GM12801 (cell line): ENCODE results near the gene HEXA.

ENCODE experiments used
- TF ChIP-seq, protein P1 (sequence below): IDR thresholded peaks from one replicate; pipeline ENCODE4 v1.5.1; 2011; ENCODE audit warnings: control low read depth; ENCODE audit not compliant: insufficient read length; ENCODE audit errors: extremely low read depth

HEXA gene

DNA sequence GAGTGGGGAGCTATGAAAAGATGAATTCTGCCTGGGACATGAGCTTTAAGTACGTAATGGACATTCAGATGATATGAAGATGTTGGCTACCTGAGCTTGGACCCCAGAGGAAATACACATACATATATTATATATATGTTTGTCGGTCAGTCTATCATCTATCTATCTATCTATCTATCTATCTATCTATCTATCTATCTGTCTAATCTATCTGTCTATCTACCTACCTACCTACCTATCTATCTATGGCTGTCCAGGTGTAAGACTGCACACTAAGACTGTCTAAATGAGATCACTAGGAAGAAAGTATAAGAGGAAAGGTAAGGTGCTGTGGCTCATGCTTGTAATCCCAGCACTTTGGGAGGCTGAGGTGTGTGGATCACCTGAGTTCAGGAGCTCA is 37.7 kb downstream of the HEXA start:
- TF ChIP-seq, protein P1, sequence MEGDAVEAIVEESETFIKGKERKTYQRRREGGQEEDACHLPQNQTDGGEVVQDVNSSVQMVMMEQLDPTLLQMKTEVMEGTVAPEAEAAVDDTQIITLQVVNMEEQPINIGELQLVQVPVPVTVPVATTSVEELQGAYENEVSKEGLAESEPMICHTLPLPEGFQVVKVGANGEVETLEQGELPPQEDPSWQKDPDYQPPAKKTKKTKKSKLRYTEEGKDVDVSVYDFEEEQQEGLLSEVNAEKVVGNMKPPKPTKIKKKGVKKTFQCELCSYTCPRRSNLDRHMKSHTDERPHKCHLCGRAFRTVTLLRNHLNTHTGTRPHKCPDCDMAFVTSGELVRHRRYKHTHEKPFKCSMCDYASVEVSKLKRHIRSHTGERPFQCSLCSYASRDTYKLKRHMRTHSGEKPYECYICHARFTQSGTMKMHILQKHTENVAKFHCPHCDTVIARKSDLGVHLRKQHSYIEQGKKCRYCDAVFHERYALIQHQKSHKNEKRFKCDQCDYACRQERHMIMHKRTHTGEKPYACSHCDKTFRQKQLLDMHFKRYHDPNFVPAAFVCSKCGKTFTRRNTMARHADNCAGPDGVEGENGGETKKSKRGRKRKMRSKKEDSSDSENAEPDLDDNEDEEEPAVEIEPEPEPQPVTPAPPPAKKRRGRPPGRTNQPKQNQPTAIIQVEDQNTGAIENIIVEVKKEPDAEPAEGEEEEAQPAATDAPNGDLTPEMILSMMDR, result no peak

DNA sequence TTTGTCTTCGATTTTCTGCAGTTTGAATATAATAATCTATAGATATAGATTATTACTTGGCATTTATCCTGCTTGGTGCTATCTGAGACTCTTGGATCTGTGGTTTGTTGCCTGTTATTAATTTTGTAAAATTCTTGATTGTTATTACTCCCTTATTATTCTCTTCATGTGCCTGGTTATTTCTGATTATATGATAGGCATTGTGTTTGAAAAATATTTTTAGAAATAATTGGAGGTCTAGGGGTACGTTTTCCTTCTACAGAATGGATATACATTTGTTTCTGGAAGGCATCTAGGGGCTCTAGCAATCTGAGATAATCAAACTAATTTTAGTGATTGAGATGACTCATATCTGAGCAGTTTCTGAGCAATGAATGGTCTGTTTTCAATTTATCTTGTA is 41.0 kb downstream of the HEXA start:
- TF ChIP-seq, protein P1, result no peak

DNA sequence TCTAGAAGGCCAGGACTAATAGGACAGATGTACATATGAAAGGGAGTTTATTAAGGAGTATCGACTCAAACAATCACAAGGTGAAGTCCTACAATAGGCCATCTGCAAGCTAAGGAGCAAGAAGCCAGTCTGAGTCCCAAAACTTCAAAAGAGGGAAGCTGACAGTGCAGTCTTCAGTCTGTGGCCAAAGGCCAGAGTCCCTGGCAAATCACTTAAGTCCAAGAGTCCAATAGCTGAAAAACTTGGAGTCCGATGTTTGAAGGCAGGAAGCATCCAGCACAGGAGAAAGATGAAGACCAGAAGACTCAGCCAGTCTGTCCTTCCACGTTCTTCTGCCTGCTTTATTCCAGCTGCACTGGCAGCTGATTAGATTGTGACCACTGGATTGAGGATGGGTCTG is 44.8 kb downstream of the HEXA start:
- TF ChIP-seq, protein P1, result no peak

DNA sequence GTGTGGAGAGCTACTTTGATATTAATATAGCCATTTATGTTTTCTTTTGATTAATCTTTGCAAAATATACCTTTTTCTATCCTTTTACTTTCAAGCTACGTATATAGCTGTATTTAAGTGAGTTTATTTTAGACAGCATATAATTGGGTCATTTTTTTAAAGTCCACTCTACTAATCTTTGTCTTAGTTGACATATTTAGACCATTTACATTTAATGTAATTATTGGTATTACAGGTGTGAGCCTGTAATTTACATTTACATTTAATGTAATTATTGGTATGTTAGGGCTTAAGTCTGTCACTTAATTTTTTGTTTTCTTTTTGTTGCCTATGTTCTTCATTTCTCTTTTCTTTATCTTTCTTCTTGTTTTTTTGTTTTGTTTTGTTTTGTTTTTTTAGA is 52.1 kb downstream of the HEXA start:
- TF ChIP-seq, protein P1, result no peak

DNA sequence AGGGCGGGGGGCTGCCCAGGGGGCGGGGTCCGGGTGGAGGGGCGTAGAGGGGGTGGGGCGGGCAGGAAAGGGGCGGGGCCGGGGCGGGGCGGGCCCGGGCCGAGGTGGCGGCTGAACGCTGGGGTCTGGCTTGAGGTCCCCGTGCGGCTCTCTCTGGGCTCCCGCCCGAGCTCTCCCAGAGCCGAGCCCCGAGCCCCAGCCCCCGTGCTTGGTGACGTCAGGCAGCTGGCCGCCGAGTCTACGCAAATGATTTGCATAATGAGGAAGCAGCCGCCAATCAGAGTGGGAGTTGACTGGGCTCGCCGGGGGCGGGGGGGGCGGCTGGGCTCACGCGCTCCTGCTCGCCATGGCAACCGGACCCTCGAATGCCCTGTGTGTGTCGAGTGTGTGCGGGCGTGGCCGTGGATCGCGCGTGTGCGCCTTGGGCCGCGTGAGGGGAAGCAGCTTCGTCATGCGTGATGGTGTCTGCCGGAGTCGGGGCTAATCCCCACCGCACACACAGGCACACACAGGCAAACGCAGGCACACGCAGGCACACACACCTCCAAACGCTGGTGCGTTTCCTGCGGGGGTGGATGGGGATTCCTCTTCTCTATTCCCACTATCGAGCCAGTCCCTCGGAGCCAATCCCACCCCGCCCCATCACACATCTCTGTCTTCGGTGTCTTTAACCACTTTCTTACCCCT is 55.7 kb downstream of the HEXA start, which contains the start of gene CELF6:
TSS of gene CELF6 (minus strand) at position 173 of the 687 bp plus-strand sequence. CDS start 283 bp downstream, outside the sequence.
- TF ChIP-seq, protein P1, result no peak

DNA sequence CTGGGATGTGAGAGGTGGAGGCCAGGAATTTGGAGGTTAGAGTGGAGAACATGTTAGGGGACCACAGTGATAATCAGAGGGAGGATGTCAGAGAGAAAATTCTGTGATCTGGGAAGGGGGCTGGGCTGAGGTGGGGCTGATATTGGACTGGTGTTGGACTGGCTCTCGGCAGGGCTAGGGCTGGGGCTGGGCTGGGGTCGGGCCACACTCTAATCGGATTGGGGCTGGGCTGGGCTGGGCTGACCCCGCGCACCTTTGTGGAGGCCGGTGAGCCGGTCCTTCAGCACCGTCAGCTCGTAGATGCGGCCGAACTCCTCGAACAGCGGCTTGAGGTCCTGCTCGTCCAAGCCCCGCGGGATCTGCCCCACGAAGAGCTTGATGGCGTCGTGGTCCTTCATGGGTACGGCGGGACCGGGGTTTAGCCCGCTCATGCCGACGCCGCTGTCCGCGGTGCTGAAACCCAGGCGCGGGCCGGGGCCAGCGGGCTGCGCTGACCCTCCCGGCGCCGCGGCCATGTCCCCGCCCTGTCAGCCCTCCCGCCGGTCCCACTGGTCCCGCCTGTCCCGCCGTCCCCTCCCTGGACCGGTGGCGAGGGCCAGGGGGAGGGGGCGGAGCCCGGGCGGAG is 56.3 kb downstream of the HEXA start:
- TF ChIP-seq, protein P1, result no peak

DNA sequence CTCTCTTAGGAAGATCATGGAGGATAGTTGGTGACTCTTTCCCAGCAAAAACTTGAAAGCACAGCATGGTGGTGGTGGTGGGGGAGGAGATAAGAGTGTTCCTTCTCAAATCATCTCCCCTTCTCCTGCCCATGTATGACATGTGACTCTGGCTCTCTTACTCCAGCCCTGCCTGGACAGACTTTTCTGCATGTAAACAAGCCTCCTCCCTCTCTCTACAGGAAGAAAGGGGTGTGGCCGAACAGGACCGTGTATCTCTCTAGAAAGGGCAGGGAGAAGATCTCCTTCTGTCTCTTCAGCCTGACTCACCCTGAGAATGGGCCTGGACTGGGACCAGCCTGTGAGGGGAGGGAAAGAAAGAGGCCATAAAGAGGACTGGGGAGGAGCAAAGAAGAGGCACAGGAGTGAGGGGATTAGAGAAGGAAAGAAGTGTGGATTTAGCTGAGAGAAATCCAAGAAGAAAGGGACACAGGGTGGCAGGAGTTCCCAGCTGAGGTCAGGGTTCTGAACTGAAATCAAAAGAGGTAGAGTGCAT is 57.3 kb downstream of the HEXA start:
- TF ChIP-seq, protein P1, result no peak
